GM12891 (cell line): ENCODE data around the gene HOXA3.

Experiments used
- PAX5 ChIP-seq: IDR thresholded peaks from 2 replicates; pipeline ENCODE4 v1.6.1; 2011; ENCODE audit warnings: low read length, moderate library complexity, mild to moderate bottlenecking; ENCODE audit not compliant: insufficient read depth, severe bottlenecking
- POLR2A ChIP-seq: IDR thresholded peaks from 2 replicates; pipeline ENCODE4 v1.6.1; 2011; ENCODE audit warnings: low read depth, low read length, control low read depth
- POLR2AphosphoS5 ChIP-seq: IDR thresholded peaks from 2 replicates; pipeline ENCODE4 v1.6.1; 2011; ENCODE audit warnings: low read depth, low read length, control low read depth
- SPI1 ChIP-seq: IDR thresholded peaks from 2 replicates; pipeline ENCODE4 v1.6.1; 2011; ENCODE audit warnings: low read depth, low read length, control low read depth
- TAF1 ChIP-seq: IDR thresholded peaks from 2 replicates; pipeline ENCODE4 v1.6.1; 2011; ENCODE audit warnings: low read depth, low read length, control low read depth

DNA sequence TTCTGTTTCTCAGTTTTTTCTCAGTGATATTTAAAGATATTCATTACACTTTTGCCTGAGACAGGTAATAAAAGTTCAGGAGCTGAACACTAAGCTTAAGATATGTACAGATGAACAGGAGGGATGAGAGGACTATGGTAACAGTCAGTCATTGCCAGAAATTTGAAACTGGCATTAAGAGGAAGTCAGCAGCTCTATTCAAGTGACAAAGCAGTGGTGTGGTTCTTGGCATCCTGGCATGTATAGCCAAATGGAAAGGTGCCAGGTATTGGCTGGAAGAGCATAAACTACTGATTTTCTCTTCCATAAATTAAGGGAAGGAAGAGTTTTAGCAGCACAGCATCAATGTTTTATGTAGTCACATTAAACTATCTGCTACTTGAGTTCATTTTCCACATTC, 79.3 kb downstream of the HOXA3 start:
- no peak for TF ChIP-seq TAF1
- no peak for TF ChIP-seq POLR2AphosphoS5
- TF ChIP-seq POLR2A, result no peak
- TF ChIP-seq SPI1, result no peak
- TF ChIP-seq PAX5, result no peak
